Measurements from ENCODE around the gene GPR85.

DNA sequence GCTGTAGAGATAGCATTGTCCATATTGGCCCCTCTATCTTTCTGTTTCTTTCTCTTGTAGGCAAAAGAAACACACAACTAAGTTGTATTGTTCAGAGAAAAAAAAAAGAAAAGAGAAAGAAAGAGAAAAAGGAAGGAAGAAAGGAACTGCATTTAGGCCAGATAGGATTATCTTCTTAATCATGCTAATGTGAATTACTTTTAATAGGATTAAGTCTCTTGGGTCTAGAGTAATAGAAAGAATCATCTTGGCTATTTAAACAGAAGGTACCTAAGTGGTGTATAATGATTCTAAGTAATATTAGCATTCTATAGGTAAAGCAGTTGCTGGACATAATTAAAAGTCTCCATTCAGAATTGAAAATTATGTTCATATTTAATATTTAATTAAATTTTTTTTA, 42.2 kb downstream of the GPR85 start:
- TF ChIP-seq, protein P1, sequence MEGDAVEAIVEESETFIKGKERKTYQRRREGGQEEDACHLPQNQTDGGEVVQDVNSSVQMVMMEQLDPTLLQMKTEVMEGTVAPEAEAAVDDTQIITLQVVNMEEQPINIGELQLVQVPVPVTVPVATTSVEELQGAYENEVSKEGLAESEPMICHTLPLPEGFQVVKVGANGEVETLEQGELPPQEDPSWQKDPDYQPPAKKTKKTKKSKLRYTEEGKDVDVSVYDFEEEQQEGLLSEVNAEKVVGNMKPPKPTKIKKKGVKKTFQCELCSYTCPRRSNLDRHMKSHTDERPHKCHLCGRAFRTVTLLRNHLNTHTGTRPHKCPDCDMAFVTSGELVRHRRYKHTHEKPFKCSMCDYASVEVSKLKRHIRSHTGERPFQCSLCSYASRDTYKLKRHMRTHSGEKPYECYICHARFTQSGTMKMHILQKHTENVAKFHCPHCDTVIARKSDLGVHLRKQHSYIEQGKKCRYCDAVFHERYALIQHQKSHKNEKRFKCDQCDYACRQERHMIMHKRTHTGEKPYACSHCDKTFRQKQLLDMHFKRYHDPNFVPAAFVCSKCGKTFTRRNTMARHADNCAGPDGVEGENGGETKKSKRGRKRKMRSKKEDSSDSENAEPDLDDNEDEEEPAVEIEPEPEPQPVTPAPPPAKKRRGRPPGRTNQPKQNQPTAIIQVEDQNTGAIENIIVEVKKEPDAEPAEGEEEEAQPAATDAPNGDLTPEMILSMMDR (IDR thresholded peaks at IDR 0.05) = no peak
- no peak for TF ChIP-seq POLR2A (IDR thresholded peaks at IDR 0.05)

All from body of pancreas (tissue), 4 donors.